Pancreas (tissue), 10 donors: ENCODE measurements around the gene SHC4. TPM values are rescaled to one million over a fixed set of nuclear protein-coding genes. Genes with fewer than 3 reads are reported as not detected.

Source experiments
- ATAC-seq, 4 donors: fragments of 200-7000 bp; cut with Tn5 transposase; one replicate each; pipeline versions ENCODE4 v1.8.0 to v1.9.1; 2020; ENCODE audit warnings: mild to moderate bottlenecking in 4 of 4, moderate library complexity in 4 of 4
- DNase-seq, 6 donors: peaks; one replicate each; pipeline ENCODE4 v3.0.0-alpha.2; 2020
- FAIRE-seq: peaks from 2 replicates; lab custom pipeline; 2012; peaks lifted over from hg19 to GRCh38; lab: Jason Lieb, UNC
- H3K27ac ChIP-seq, 4 donors: fragments of 200-600 bp; sonication (generic); 1 replicate in 3 of 4; 2 replicates in 1 of 4; pipeline versions ENCODE4 v1.5.0 to v1.8.0; 2020
- H3K27me3 ChIP-seq, 4 donors: fragments of 200-600 bp; one replicate each; pipeline ENCODE4 v1.8.0; 2021
- H3K36me3 ChIP-seq, 3 donors: fragments of 200-600 bp; sonication (generic) in 1 of 3; one replicate each; pipeline versions ENCODE4 v1.5.0 to v1.8.0; 2020 to 2021
- H3K4me1 ChIP-seq, 3 donors: fragments of 200-600 bp; one replicate each; pipeline ENCODE4 v1.8.0; 2021
- H3K4me3 ChIP-seq, 4 donors: fragments of 200-600 bp; sonication (generic) in 2 of 4; one replicate each; pipeline versions ENCODE4 v1.5.0 to v1.8.0; 2020 to 2021
- H3K9me3 ChIP-seq, 4 donors: fragments of 200-600 bp; one replicate each; pipeline ENCODE4 v1.8.0; 2021
- CTCF ChIP-seq, 4 donors: fragments of 200-600 bp; sonication (generic) in 3 of 4; IDR thresholded peaks; one replicate each; pipeline versions ENCODE4 v1.5.0 to v1.8.0; 2021; ENCODE audit warnings: antibody characterized with exemption in 4 of 4
- WGBS, 2 donors: extraction: QIAGEN DNeasy Blood & Tissue Kit; methylation state at CpG; one replicate each; pipeline ENCODE4 v1.1.7; 2013; 5-methylcytosine and 5-hydroxymethylcytosine counted together
- intact Hi-C, 3 donors: fragments of 100-400 bp; cut with DNase I; formaldehyde crosslinking; loops; one replicate each; pipeline versions ENCODE4 v1.11.1 to v1.14.2; 2022
- polyA plus RNA-seq, 2 donors: library from polyadenylated mRNA; stranded (reverse); fragments of 200-250 nt; gene quantifications; one replicate each; pipeline ENCODE4 v1.2.3, GENCODE V29; 2013
- total RNA-seq, 6 donors: library from RNA; stranded (reverse); fragmentation: NEBNext Ultra II Directional in 4 of 6; extraction: Animal tissue kit (Norgen Biotek cat#: 25700) in 4 of 6; gene quantifications; one replicate each; pipeline versions ENCODE4 v1.2.1 to v1.2.4, GENCODE V29; 2021 to 2023
- donor health status: healthy with polysubstance abuse.
- donor health status: DM: no; HTN: no; CAD: no; lungs with moderate emphysema.
- donor health status: DM: no; HTN: no; CAD: no.
- donor health status: control.
- donor health status: control.
- donor health status: Bipolar disorder and iron deficiency.
- donor health status: DM: yes; HTN: yes; CAD: no.
- donor health status: DM: no; HTN: no; CAD: no.
- donor health status: DM: no; HTN: no; CAD: no.
- donor health status: DM: yes; HTN: yes; CAD: no.

The SHC4 gene
- total and polyA plus RNA-seq, 8 donors = 0.03 to 0.24 (median 0.17) TPM; not detected in 1

GRCh38 chr15:48965972-48966371, 2.3 kb upstream of the SHC4 start:
- TF ChIP-seq CTCF (IDR thresholded peaks at IDR 0.05) = no peak
- H3K4me3 ChIP-seq = no peak overlapping the region
- H3K9me3 ChIP-seq = no peaks in the 10 kb centered on the region
- peaks cover 0 to 14% (median 0%) of the 10 kb centered on the region in 3 donors for H3K4me1 ChIP-seq
- no peak for ATAC-seq
- no peak for DNase-seq
- intact Hi-C loops = no loop called here
- peaks cover 0 to 24% (median 2%) of the 10 kb centered on the region in 4 donors for H3K27me3 ChIP-seq
- H3K36me3 ChIP-seq = no peaks in the 10 kb centered on the region
- no peak overlapping the region for H3K27ac ChIP-seq
- FAIRE-seq = no peak

- Histone ChIP-seq H3K4me1 (peaks cover 0 to 14% (median 0%) of the 10 kb centered on the region in 3 donors), H3K4me3 (no peak overlapping the region), H3K36me3 (no peaks in the 10 kb centered on the region), H3K9me3 (no peaks in the 10 kb centered on the region), H3K27me3 (peaks cover 0 to 24% (median 2%) of the 10 kb centered on the region in 4 donors), H3K27ac (no peak overlapping the region)
- no peak for DNase-seq
- no peak for TF ChIP-seq CTCF (IDR thresholded peaks at IDR 0.05)
- FAIRE-seq = no peak
- no peak for ATAC-seq
- intact Hi-C loops = no loop called here
- WGBS, 2 donors = 64 to 66% methylated on average over 2 of the region's 2 CpGs
Measured at GRCh38 chr15:48964898-48965297, 1.2 kb upstream of the SHC4 start.

- peaks cover 0 to 24% (median 2%) of the 10 kb centered on the region in 4 donors for H3K27me3 ChIP-seq
- peaks cover 0 to 14% (median 0%) of the 10 kb centered on the region in 3 donors for H3K4me1 ChIP-seq
- no peak for TF ChIP-seq CTCF (IDR thresholded peaks at IDR 0.05)
- peak overlapping the region; percentile 7 to 52 (median 24) for H3K4me3 ChIP-seq
- FAIRE-seq (no peak), DNase-seq (peak in 3 of 6 donors; percentile 40 to 65 (median 53)), ATAC-seq (peak; percentile 69 to 79 (median 77))
- intact Hi-C loops = no loop called here
- 6 to 9% methylated on average over 52 to 54 of the region's 54 CpGs for WGBS, 2 donors
- H3K9me3 ChIP-seq = no peaks in the 10 kb centered on the region
- no peak overlapping the region for H3K27ac ChIP-seq
- no peaks in the 10 kb centered on the region for H3K36me3 ChIP-seq
Measured at GRCh38 chr15:48962662-48963523, 826 bp downstream of the SHC4 start.

- FAIRE-seq (no peak), ATAC-seq (no peak), DNase-seq (no peak)
- no peaks in the 10 kb centered on the region for H3K4me1 ChIP-seq
- no peaks in the 10 kb centered on the region for H3K9me3 ChIP-seq
- no peaks in the 10 kb centered on the region for H3K36me3 ChIP-seq
- H3K27me3 ChIP-seq = no peaks in the 10 kb centered on the region
- no peak for TF ChIP-seq CTCF (IDR thresholded peaks at IDR 0.05)
- WGBS, 2 donors = 67 to 82% methylated on average over 3 of the region's 3 CpGs
- no peak overlapping the region for H3K4me3 ChIP-seq
- intact Hi-C loops = no loop called here
- H3K27ac ChIP-seq = no peak overlapping the region
Measured at GRCh38 chr15:48955967-48956366, 7.8 kb downstream of the SHC4 start.

- no peak overlapping the region for H3K4me3 ChIP-seq
- no peaks in the 10 kb centered on the region for H3K27me3 ChIP-seq
- intact Hi-C loops = no loop called here
- H3K9me3 ChIP-seq = no peaks in the 10 kb centered on the region
- H3K36me3 ChIP-seq = no peaks in the 10 kb centered on the region
- TF ChIP-seq CTCF (IDR thresholded peaks at IDR 0.05) = no peak
- H3K4me1 ChIP-seq = no peaks in the 10 kb centered on the region
- no peak for ATAC-seq
- no peak for FAIRE-seq
- no peak for DNase-seq
- H3K27ac ChIP-seq = no peak overlapping the region
- 79 to 82% methylated on average over 4 of the region's 4 CpGs for whole genome bisulfite sequencing, 2 donors
Measured at GRCh38 chr15:48955370-48955769, 8.3 kb downstream of the SHC4 start.
